ENCODE data around the gene RNFT2.

RNFT2 gene

GRCh38 chr12:116880213-116880816, 142.2 kb downstream of the RNFT2 start:
- no peak for DNase-seq

DNA sequence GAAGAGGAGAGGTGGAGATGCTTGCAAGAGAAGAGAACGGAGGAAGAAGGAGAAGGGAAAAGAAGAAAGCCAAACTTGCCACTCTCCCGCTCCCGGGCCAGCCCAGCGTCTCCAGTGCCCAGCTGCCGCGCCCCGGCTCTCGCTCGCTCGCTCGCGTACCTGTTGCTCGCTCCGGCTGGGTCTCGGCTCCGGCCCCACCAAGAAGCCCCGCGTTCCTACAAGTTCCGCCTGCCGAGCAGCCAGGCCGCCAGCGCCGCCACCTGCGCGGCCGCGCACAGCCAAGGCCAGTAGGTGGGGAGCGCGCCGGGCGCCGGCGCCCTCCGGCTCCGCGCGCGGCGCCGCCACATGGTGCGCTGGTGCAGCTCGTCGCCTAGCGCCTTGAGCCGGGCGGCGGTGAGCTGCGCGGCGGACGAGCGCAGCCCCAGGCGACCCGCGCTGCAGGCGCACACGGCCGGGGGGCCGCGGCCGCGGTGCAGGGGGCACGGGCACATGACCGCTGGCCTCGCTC, 142.8 kb downstream of the RNFT2 start:
- DNase-seq = no peak

DNA sequence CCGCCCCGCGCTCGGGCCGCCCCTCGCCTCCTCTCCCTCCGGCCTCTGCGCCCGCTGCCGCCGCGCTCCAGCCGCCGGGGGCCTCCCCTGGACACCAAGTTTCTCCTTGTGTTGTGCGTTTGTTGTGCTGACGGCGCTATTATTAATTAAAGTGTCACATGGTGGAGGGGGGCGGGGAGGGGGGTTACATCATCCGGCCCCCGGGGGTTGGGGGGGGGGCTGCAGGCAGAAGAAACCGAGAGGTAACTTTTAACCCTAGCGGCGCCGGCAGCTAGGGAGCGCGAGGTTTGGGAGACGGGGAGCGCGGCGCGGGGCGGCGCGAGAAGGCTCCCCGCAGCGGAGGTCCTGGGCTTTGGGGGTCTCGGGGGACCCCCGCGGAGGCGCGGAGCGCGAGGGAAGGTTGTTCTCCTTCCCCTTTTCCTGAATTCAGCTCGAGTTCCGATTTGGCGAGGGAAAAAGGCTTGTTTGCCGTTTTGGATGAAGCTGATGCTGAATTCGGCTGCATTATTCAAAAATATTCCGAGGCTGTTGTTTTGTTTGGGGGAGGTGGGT, 143.3 kb downstream of the RNFT2 start, which contains the start of gene HRK:
HRK (minus strand) TSS at position 117 of the 552 bp plus-strand sequence. CDS start 134 bp downstream, outside the sequence.
- DNase-seq = no peak

DNA sequence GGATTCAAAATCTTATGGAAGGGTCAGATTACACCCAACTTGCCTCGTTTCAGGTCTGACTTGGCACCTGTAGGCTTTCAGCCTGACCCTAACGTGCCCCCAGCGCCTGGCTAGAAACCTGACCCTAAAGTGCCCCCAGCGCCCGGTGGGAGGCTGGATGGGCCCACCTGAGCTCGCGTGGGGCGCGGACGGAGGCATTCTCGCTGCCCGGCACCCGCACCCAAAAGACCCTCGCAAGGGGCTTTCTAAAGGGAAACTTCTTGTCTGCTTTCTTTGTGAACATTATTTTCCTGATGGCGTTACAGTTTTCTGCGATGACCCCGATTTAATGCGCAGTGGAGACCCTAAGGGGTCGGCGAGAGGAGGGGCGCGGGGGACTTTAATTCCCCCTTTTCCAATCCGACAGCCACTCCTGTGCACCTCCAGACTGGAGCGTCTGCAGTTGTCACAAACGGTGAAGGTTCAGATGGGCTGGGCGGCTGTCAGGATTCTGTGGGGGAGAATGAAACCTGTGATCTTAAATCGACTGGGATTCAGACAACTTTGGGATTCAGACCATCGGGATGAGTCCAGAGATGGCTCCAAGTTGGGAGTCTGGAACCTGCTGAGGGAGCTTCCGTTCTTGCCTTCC, 143.9 kb downstream of the RNFT2 start:
- no peak for DNase-seq

DNA sequence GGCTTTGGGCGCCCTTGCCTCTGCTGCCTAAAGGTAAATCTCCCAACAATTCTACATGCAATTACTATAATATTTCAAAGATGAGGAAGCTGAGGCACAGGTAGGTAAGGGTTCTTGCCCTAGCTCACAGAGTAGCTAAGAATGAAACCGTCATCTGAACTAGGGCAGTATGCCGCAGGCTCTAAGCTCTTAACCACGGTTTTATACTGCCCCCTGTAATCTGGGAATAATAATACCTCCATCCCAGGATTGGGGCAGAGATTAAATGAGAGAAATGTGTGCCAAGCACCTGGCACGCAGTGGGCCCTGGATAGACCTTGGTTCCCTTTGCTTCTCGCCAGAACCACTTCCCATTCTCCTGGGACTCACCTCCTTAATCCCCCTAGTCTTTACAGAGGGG, 144.6 kb downstream of the RNFT2 start:
- DNase-seq = no peak

DNA sequence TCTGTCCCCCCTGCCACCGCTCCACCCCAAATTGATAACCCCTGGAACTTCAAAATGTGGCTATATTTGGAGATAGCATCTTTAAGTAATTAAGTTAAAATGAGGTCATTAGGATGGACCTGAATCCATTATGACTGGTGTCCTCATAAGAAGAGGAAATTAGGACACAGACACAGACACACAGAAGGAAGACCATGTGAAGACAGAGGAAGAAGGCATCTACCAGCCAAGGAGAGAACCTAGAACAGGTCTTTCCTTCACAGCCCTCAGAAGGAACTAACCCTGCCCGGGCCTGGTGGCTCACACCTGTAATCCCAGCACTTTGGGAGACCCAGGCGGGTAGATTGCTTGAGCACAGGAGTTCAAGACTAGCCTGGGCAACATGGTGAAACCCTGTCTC, 146.8 kb downstream of the RNFT2 start:
- no peak for DNase-seq

- no peak for DNase-seq
Observed at GRCh38 chr12:116885491-116885890, 147.4 kb downstream of the RNFT2 start.

GRCh38 chr12:116887244-116887643, 149.1 kb downstream of the RNFT2 start:
- DNase-seq = no peak

GRCh38 chr12:116887897-116888296, 149.8 kb downstream of the RNFT2 start:
- DNase-seq = no peak

DNA sequence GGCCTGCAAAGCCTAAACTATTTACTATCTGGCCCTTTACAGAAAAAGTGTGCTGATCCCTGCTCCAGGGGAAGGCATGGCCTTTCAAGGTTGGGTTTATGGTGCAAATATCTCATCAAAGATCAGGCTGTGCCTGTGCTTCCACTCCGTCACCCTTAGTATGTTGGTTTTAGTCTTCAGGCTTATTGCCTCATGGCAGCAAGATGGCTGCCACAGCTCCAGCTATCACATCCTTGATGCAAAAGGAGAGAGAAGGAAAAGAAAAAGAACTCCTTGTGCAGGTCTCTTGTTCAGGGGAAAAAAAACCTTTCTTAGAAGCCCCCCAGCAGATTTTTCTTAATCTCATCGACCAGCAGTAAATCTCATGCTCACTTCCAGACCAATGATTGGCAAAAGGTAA, 152.2 kb downstream of the RNFT2 start:
- DNase-seq = no peak

GRCh38 chr12:116891019-116891418, 152.9 kb downstream of the RNFT2 start:
- DNase-seq = no peak

- no peak for DNase-seq
Observed at GRCh38 chr12:116892349-116893140, 154.4 kb downstream of the RNFT2 start.

- DNase-seq = no peak
Observed at GRCh38 chr12:116894913-116895312, 156.8 kb downstream of the RNFT2 start.

- DNase-seq = no peak
Observed at GRCh38 chr12:116896411-116896924, 158.4 kb downstream of the RNFT2 start.

GRCh38 chr12:116897476-116897875, 159.4 kb downstream of the RNFT2 start:
- no peak for DNase-seq

- DNase-seq = no peak
Observed at GRCh38 chr12:116898669-116899068, 160.6 kb downstream of the RNFT2 start.

- no peak for DNase-seq
Observed at GRCh38 chr12:116901612-116902011, 163.5 kb downstream of the RNFT2 start.
